Body of pancreas (tissue), 4 donors: ENCODE results near the gene HDAC7.

Source experiments
- CTCF ChIP-seq, 7 experiments: fragments of 450-650 bp in 4 of 7; fragments of 200-600 bp in 3 of 7; sonication (generic) in 3 of 7; IDR thresholded peaks; one replicate each; pipeline ENCODE4 v1.5.1; 2016 to 2019; ENCODE audit warnings: antibody characterized with exemption in 7 of 7
- POLR2A ChIP-seq, 3 donors: fragments of 450-650 bp; IDR thresholded peaks; one replicate each; pipeline ENCODE4 v1.6.1; 2016; ENCODE audit warnings: antibody characterized with exemption in 3 of 3, mild to moderate bottlenecking in 2 of 3

GRCh38 chr12:47837190-47838171, 17.8 kb upstream of the HDAC7 start:
- no peak for TF ChIP-seq POLR2A (IDR thresholded peaks at IDR 0.05)
- peak; percentile 61 to 89 (median 86) for TF ChIP-seq CTCF (IDR thresholded peaks at IDR 0.05)
